ENCODE data around the gene SLFN14. TPM values are rescaled to one million over a fixed set of nuclear protein-coding genes. Genes with fewer than 3 reads are reported as not detected.
"Not testable (repeated sequence)": the region's sequence is repeated elsewhere in the genome, so short reads cannot be mapped to it uniquely, and the experiment has no call there.

The SLFN14 gene
- total and polyA plus RNA-seq, 12 donors: 0.39 TPM; not detected in 11

GRCh38 chr17:35534576-35535093 lies 26.0 kb downstream of the SLFN14 start:
- H3K4me1 ChIP-seq (replicated peaks in 1 of 2): no peaks in the 10 kb centered on the region
- 60 to 81% (median 73%) methylated on average over 3 of the region's 3 CpGs for WGBS, 4 donors
- no peak for TF ChIP-seq POLR2A (IDR thresholded peaks at IDR 0.05)
- TF ChIP-seq, protein P1, sequence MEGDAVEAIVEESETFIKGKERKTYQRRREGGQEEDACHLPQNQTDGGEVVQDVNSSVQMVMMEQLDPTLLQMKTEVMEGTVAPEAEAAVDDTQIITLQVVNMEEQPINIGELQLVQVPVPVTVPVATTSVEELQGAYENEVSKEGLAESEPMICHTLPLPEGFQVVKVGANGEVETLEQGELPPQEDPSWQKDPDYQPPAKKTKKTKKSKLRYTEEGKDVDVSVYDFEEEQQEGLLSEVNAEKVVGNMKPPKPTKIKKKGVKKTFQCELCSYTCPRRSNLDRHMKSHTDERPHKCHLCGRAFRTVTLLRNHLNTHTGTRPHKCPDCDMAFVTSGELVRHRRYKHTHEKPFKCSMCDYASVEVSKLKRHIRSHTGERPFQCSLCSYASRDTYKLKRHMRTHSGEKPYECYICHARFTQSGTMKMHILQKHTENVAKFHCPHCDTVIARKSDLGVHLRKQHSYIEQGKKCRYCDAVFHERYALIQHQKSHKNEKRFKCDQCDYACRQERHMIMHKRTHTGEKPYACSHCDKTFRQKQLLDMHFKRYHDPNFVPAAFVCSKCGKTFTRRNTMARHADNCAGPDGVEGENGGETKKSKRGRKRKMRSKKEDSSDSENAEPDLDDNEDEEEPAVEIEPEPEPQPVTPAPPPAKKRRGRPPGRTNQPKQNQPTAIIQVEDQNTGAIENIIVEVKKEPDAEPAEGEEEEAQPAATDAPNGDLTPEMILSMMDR (IDR thresholded peaks at IDR 0.05): no peak

GRCh38 chr17:35531160-35531559 lies 29.5 kb downstream of the SLFN14 start:
- Histone ChIP-seq H3K4me3 (no peak overlapping the region), H3K36me3 (replicated peaks in 1 of 2) (no peaks in the 10 kb centered on the region), H3K27ac (no peak overlapping the region), H3K27me3 (peaks cover 3% of the 10 kb centered on the region), H3K4me1 (replicated peaks in 1 of 2) (no peaks in the 10 kb centered on the region), H3K9me3 (replicated peaks in 1 of 3) (no peaks in the 10 kb centered on the region)
- 41 to 67% (median 55%) methylated on average over 1 of the region's 1 CpG for WGBS, 4 donors
- TF ChIP-seq, protein P1 (IDR thresholded peaks at IDR 0.05): no peak
- TF ChIP-seq POLR2A (IDR thresholded peaks at IDR 0.05): no peak
- intact Hi-C loops (cut with DNase I): loop anchor here in 1 of 2 donors (5.0 to 10.0 kb wide), 2 partner anchors 219 to 356 kb away; no protein-coding TSS in a partner anchor
- DNase-seq: no peak

More at GRCh38 chr17:35534576-35535093, 26.0 kb downstream of the SLFN14 start:
- H3K27me3 ChIP-seq: no peaks in the 10 kb centered on the region
- H3K4me3 ChIP-seq: no peak overlapping the region
- H3K9me3 ChIP-seq (replicated peaks in 1 of 3): no peaks in the 10 kb centered on the region
- no peak for DNase-seq
- H3K36me3 ChIP-seq (replicated peaks in 1 of 2): no peaks in the 10 kb centered on the region
- no peak overlapping the region for H3K27ac ChIP-seq
- intact Hi-C loops (cut with DNase I): loop anchor here (2.0 to 10.0 kb wide), 3 partner anchors 220 to 360 kb away; no protein-coding TSS in a partner anchor

GRCh38 chr17:35529866-35530265 lies 30.8 kb downstream of the SLFN14 start:
- no peaks in the 10 kb centered on the region for H3K9me3 ChIP-seq (replicated peaks in 1 of 3)
- H3K4me3 ChIP-seq: no peak overlapping the region
- 78 to 90% (median 84%) methylated on average over 8 of the region's 8 CpGs for WGBS, 4 donors
- H3K27me3 ChIP-seq: peaks cover 3% of the 10 kb centered on the region
- H3K36me3 ChIP-seq (replicated peaks in 1 of 2): no peaks in the 10 kb centered on the region
- TF ChIP-seq, protein P1 (IDR thresholded peaks at IDR 0.05): no peak
- TF ChIP-seq POLR2A (IDR thresholded peaks at IDR 0.05): no peak
- H3K4me1 ChIP-seq (replicated peaks in 1 of 2): no peaks in the 10 kb centered on the region
- no peak for DNase-seq
- H3K27ac ChIP-seq: no peak overlapping the region
- intact Hi-C loops (cut with DNase I): loop anchor here in 1 of 2 donors (5.0 to 10.0 kb wide), 2 partner anchors 218 to 355 kb away; no protein-coding TSS in a partner anchor

DNA sequence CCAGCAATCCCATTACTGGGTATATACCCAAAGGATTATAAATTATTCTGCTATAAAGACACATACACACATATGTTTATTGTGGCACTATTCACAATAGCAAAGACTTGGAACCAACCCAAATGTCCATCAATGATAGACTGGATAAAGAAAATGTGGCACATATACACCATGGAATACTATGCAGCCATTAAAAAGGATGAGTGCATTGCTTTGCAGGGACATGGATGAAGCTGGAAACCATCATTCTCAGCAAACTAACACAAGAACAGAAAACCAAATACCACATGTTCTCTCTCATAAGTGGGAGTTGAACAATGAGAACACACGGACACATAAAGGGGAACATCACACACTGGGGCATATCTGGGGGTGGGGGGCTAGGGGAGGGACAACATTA lies 31.3 kb downstream of the SLFN14 start:
- DNase-seq; intact Hi-C loops (cut with DNase I); H3K36me3 ChIP-seq (replicated peaks in 1 of 2); H3K4me3 ChIP-seq; H3K4me1 ChIP-seq (replicated peaks in 1 of 2); H3K9me3 ChIP-seq (replicated peaks in 1 of 3); H3K27ac ChIP-seq; H3K27me3 ChIP-seq: not testable (repeated sequence)
- 88 to 100% (median 94%) methylated on average over 1 of the region's 1 CpG for WGBS, 4 donors

DNA sequence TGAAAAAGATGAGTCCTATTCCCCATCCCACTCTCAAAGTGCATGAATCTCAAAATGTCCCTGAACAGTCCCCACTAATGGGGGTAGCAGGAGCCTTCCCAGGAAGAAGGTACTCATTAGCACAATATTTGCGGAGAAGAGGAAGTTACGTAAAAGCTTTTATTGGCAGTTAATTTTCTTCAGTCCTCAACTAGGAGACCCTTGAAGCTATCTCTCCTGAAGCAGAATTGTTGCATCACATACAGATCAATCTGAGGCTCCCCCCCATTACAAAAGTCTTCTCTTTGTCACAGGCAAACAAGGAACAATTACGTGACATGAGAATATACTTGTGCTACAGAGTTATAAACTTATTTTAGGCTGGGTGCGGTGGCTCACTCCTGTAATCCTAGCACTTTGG lies 37.3 kb downstream of the SLFN14 start:
- H3K9me3 ChIP-seq (replicated peaks in 1 of 3): no peaks in the 10 kb centered on the region
- H3K36me3 ChIP-seq (replicated peaks in 1 of 2): no peaks in the 10 kb centered on the region
- 66 to 74% (median 67%) methylated on average over 4 of the region's 4 CpGs for WGBS, 4 donors
- TF ChIP-seq, protein P1 (IDR thresholded peaks at IDR 0.05): no peak
- no peak for TF ChIP-seq POLR2A (IDR thresholded peaks at IDR 0.05)
- H3K4me3 ChIP-seq: no peak overlapping the region
- H3K27ac ChIP-seq: no peak overlapping the region
- H3K4me1 ChIP-seq (replicated peaks in 1 of 2): no peaks in the 10 kb centered on the region
- intact Hi-C loops (cut with DNase I): no loop called here
- DNase-seq: no peak
- H3K27me3 ChIP-seq: peaks cover 3% of the 10 kb centered on the region

- H3K4me1 ChIP-seq (replicated peaks in 1 of 2); DNase-seq; H3K27me3 ChIP-seq; H3K4me3 ChIP-seq; H3K36me3 ChIP-seq (replicated peaks in 1 of 2); H3K27ac ChIP-seq; H3K9me3 ChIP-seq (replicated peaks in 1 of 3); intact Hi-C loops (cut with DNase I): not testable (repeated sequence)
- WGBS, 4 donors: 35 to 50% (median 47%) methylated on average over 5 of the region's 5 CpGs
Measured at GRCh38 chr17:35521654-35522256, 38.9 kb downstream of the SLFN14 start.
